SK-N-SH treated with all-trans-retinoic acid at 6 μM for 48 hours (cell line): ENCODE data around the gene TBXAS1.

Experiments used
- ATAC-seq: fragments of 200-7000 bp; cut with Tn5 transposase; 3 replicates; pipeline ENCODE4 v1.9.1; 2020; ENCODE audit warnings: mild to moderate bottlenecking, moderate library complexity
- ARNTL ChIP-seq: fragments of 450-650 bp; formaldehyde crosslinking; IDR thresholded peaks from 2 replicates; pipeline ENCODE4 v1.5.0; 2020; ENCODE audit warnings: low read depth, mild to moderate bottlenecking, moderate library complexity, borderline replicate concordance
- BACH2 ChIP-seq: fragments of 250-450 bp; sonication (Bioruptor Pico); IDR thresholded peaks from 2 replicates; pipeline ENCODE4 v1.9.0; 2021; ENCODE audit warnings: mild to moderate bottlenecking, borderline replicate concordance
- CSDC2 ChIP-seq: fragments of 250-450 bp; sonication (Bioruptor Pico); IDR thresholded peaks from 2 replicates; pipeline ENCODE4 v1.5.0; 2020; ENCODE audit warnings: mild to moderate bottlenecking, moderate library complexity
- OSR1 ChIP-seq: fragments of 250-450 bp; sonication (Bioruptor Pico); IDR thresholded peaks from 2 replicates; pipeline ENCODE4 v1.8.0; 2022; ENCODE audit warnings: moderate library complexity, mild to moderate bottlenecking, inconsistent platforms
- PPARA ChIP-seq: fragments of 250-450 bp; sonication (Bioruptor Pico); IDR thresholded peaks from 2 replicates; pipeline ENCODE4 v1.5.0; 2020; ENCODE audit warnings: mild to moderate bottlenecking, borderline replicate concordance
- RARB ChIP-seq: fragments of 250-450 bp; sonication (Bioruptor Pico); IDR thresholded peaks from 2 replicates; pipeline ENCODE4 v1.8.0; 2021; ENCODE audit warnings: mild to moderate bottlenecking, moderate library complexity
- SNAI2 ChIP-seq: fragments of 250-450 bp; sonication (Bioruptor Pico); IDR thresholded peaks from 2 replicates; pipeline ENCODE4 v1.5.0; 2020; ENCODE audit warnings: mild to moderate bottlenecking, moderate library complexity
- TCF4 ChIP-seq: fragments of 250-450 bp; sonication (Bioruptor Pico); IDR thresholded peaks from 2 replicates; pipeline ENCODE4 v1.8.0; 2021; ENCODE audit warnings: mild to moderate bottlenecking, moderate library complexity, borderline replicate concordance
- ZC3H10 ChIP-seq: fragments of 250-450 bp; sonication (Bioruptor Pico); IDR thresholded peaks from 2 replicates; pipeline ENCODE4 v1.5.1; 2021; ENCODE audit warnings: mild to moderate bottlenecking, moderate library complexity
- ZFP3 ChIP-seq: fragments of 250-450 bp; sonication (Bioruptor Pico); IDR thresholded peaks from 2 replicates; pipeline ENCODE4 v1.5.0; 2020; ENCODE audit warnings: mild to moderate bottlenecking, moderate library complexity
- ZNF565 ChIP-seq: fragments of 450-650 bp; formaldehyde crosslinking; conservative IDR thresholded peaks from 2 replicates; pipeline ENCODE4 v1.5.0; 2020; ENCODE audit warnings: low read depth, mild to moderate bottlenecking, moderate library complexity
- TF ChIP-seq, protein P1 (sequence below): fragments of 250-450 bp; sonication (Bioruptor Pico); IDR thresholded peaks from 2 replicates; pipeline ENCODE4 v1.8.0; 2020; ENCODE audit warnings: mild to moderate bottlenecking, moderate library complexity, borderline replicate concordance
- TF ChIP-seq, protein P2 (sequence below): fragments of 250-450 bp; sonication (Bioruptor Pico); IDR thresholded peaks from 2 replicates; pipeline ENCODE4 v1.8.0; 2021; ENCODE audit warnings: low read depth, mild to moderate bottlenecking, moderate library complexity, borderline replicate concordance
- TF ChIP-seq, protein P3 (sequence below): fragments of 250-450 bp; sonication (Bioruptor Pico); IDR thresholded peaks from 2 replicates; pipeline ENCODE4 v1.5.0; 2020; ENCODE audit warnings: mild to moderate bottlenecking, moderate library complexity
- TF ChIP-seq, protein P4 (sequence below): fragments of 250-450 bp; sonication (Bioruptor Pico); IDR thresholded peaks from 2 replicates; pipeline ENCODE4 v1.5.1; 2021; ENCODE audit warnings: mild to moderate bottlenecking, moderate library complexity

Gene TBXAS1

DNA sequence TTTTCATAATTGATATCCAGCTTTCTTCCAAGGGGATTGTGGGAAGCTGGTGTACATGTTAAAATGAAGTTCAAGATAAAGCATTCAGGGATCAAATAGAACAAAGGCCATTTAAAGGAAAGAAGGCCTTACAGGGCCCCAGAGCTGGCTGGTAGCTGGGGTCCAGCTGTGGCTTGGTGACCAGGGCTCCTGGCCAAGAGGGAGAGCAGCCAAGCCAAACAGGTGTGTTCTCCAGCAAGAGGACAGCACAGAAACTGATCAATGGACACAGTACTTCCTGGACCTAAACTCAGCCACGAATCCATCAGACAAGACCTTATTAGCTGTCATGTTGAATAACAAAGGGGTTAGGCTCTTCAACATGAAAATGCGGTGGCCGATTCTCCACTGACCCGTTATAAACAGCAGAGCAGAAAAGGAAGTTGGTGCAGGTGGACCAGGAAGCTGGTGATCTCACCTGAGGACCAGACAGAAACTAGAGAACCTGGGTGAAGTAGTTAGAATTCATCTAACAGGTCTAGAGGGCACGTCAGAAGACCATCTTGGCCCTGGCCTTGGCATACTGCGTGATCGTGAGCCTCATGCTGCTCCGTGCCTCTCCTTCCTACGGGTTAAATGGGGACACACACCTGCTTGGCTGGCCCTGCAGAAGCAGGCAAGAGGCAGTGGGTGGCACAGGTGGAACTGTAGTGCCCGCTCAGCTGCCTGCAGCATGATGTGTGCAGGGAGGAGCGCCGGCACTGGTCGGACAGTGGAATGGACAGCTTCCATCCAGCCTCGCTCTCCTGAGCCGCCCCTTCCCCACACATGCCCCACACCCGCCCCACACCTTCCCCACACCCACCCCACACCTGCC lies 179.9 kb downstream of the TBXAS1 start (continued):
- TF ChIP-seq, protein P1, sequence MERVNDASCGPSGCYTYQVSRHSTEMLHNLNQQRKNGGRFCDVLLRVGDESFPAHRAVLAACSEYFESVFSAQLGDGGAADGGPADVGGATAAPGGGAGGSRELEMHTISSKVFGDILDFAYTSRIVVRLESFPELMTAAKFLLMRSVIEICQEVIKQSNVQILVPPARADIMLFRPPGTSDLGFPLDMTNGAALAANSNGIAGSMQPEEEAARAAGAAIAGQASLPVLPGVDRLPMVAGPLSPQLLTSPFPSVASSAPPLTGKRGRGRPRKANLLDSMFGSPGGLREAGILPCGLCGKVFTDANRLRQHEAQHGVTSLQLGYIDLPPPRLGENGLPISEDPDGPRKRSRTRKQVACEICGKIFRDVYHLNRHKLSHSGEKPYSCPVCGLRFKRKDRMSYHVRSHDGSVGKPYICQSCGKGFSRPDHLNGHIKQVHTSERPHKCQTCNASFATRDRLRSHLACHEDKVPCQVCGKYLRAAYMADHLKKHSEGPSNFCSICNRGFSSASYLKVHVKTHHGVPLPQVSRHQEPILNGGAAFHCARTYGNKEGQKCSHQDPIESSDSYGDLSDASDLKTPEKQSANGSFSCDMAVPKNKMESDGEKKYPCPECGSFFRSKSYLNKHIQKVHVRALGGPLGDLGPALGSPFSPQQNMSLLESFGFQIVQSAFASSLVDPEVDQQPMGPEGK (CRISPR knock-in tag) = no peak
- TF ChIP-seq ZC3H10 (CRISPR knock-in tag) (no peak), ZFP3 (no peak), RARB (no peak)
- TF ChIP-seq, all 23 proteins: peak for 0

DNA sequence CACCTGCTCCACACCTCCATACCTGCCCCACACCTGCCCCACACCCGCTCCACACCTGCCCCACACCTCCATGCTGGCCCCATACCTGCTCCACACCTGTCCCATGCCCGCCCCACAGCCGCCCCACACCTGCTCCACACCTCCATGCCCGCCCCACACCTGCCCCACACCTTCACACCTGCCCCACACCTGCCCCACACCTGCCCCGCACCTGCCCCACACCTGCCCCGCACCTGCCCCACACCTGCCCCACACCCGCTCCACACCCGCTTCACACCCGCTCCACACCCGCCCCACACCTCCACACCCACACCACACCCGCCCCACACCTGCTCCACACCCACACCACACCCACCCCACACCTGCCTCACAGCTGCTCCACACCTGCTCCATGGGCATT lies 180.7 kb downstream of the TBXAS1 start:
- ATAC-seq = no peak

DNA sequence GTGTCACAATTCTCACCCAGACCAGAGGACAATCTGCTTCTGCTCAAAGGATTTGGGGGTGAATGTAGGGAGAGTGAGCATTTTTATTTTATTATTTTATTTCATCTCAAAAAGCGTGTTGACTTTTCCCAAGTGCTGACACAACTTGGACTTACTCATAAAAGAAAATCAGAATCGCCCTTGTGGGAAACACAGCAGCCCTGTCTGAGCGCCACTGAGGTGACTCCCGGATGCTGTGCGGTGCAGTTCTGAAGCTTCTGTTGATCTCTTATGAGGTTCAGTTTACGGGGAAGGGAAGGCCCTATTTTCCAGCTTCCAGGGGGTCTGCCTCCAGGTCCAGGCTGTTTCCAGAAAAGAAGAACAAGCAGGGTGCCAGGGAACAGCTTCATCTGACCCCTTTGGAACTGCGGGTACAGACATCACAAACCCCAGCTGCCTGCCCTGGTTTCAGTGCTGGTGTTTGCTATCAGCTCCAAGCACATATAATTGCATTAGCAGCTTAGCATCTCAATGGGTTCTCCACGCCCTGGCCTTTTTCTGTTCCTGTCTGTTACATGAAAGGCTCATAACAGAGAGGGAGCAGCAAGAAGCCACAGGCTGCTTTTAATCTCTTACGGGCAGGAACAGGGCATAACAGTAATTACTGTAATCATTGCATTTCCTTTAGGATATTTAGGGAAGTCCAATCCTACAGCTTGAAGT lies 181.3 kb downstream of the TBXAS1 start:
- TF ChIP-seq OSR1 (no peak), ZFP3 (0 out of 2 replicates have a peak, but pooled peaks have one; percentile 43), CSDC2 (CRISPR knock-in tag) (no peak), TCF4 (CRISPR knock-in tag) (peak; percentile 64; the same call in 1 of the 2 replicates)
- TF ChIP-seq, protein P2, sequence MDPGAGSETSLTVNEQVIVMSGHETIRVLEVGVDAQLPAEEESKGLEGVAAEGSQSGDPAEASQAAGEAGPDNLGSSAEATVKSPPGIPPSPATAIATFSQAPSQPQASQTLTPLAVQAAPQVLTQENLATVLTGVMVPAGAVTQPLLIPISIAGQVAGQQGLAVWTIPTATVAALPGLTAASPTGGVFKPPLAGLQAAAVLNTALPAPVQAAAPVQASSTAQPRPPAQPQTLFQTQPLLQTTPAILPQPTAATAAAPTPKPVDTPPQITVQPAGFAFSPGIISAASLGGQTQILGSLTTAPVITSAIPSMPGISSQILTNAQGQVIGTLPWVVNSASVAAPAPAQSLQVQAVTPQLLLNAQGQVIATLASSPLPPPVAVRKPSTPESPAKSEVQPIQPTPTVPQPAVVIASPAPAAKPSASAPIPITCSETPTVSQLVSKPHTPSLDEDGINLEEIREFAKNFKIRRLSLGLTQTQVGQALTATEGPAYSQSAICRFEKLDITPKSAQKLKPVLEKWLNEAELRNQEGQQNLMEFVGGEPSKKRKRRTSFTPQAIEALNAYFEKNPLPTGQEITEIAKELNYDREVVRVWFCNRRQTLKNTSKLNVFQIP (CRISPR knock-in tag) = no peak
- TF ChIP-seq, protein P3, sequence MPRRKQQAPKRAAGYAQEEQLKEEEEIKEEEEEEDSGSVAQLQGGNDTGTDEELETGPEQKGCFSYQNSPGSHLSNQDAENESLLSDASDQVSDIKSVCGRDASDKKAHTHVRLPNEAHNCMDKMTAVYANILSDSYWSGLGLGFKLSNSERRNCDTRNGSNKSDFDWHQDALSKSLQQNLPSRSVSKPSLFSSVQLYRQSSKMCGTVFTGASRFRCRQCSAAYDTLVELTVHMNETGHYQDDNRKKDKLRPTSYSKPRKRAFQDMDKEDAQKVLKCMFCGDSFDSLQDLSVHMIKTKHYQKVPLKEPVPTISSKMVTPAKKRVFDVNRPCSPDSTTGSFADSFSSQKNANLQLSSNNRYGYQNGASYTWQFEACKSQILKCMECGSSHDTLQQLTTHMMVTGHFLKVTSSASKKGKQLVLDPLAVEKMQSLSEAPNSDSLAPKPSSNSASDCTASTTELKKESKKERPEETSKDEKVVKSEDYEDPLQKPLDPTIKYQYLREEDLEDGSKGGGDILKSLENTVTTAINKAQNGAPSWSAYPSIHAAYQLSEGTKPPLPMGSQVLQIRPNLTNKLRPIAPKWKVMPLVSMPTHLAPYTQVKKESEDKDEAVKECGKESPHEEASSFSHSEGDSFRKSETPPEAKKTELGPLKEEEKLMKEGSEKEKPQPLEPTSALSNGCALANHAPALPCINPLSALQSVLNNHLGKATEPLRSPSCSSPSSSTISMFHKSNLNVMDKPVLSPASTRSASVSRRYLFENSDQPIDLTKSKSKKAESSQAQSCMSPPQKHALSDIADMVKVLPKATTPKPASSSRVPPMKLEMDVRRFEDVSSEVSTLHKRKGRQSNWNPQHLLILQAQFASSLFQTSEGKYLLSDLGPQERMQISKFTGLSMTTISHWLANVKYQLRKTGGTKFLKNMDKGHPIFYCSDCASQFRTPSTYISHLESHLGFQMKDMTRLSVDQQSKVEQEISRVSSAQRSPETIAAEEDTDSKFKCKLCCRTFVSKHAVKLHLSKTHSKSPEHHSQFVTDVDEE = peak; percentile 74; the same call in 1 of the 2 replicates
- TF ChIP-seq, protein P4, sequence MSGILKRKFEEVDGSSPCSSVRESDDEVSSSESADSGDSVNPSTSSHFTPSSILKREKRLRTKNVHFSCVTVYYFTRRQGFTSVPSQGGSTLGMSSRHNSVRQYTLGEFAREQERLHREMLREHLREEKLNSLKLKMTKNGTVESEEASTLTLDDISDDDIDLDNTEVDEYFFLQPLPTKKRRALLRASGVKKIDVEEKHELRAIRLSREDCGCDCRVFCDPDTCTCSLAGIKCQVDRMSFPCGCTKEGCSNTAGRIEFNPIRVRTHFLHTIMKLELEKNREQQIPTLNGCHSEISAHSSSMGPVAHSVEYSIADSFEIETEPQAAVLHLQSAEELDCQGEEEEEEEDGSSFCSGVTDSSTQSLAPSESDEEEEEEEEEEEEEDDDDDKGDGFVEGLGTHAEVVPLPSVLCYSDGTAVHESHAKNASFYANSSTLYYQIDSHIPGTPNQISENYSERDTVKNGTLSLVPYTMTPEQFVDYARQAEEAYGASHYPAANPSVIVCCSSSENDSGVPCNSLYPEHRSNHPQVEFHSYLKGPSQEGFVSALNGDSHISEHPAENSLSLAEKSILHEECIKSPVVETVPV (CRISPR knock-in tag) = no peak
- TF ChIP-seq, all 23 proteins: peak for 3
- peak; percentile 47 for ATAC-seq

More for the DNA sequence above, 180.7 kb downstream of the TBXAS1 start:
- no peak for TF ChIP-seq OSR1
- TF ChIP-seq, protein P1 (CRISPR knock-in tag) = no peak
- no peak for TF ChIP-seq BACH2 (CRISPR knock-in tag)
- TF ChIP-seq, protein P3 = no peak
- no peak for TF ChIP-seq ZC3H10 (CRISPR knock-in tag)
- TF ChIP-seq PPARA (CRISPR knock-in tag) = no peak
- TF ChIP-seq ZNF565 = no peak
- no peak for TF ChIP-seq ARNTL (CRISPR knock-in tag)
- no peak for TF ChIP-seq SNAI2 (CRISPR knock-in tag)
- TF ChIP-seq, protein P2 (CRISPR knock-in tag) = no peak
